HCT116 (cell line): Measurements from ENCODE around the gene MAP3K9. TPM values are rescaled to one million over a fixed set of nuclear protein-coding genes. Genes with fewer than 3 reads are reported as not detected.

Experiments
- ATAC-seq: fragments of 200-7000 bp; cut with Tn5 transposase; 2 replicates; pipeline ENCODE4 v1.9.1; 2020; ENCODE audit warnings: mild to moderate bottlenecking, moderate library complexity
- BruUV-seq: library from RNA; stranded (reverse); fragments of 400-500 nt; replicated peaks from 2 replicates; lab custom pipeline; 2021; lab: Mats Ljungman, UMichigan
- CTCF ChIA-PET: fragments of 300-600 bp; sonication (Branson Sonifier 250); formaldehyde crosslinking; loops from one replicate; lab custom pipeline; 2021; ENCODE audit warnings: antibody characterized with exemption; lab: Charles Lee
- POLR2A ChIA-PET: fragments of 300-600, 350-600 bp; sonication (Branson Sonifier 250); formaldehyde crosslinking; loops from one replicate; lab custom pipeline; 2021; ENCODE audit warnings: antibody characterized with exemption; lab: Charles Lee
- RAD21 ChIA-PET, 2 experiments: fragments of 300-600 bp; sonication (Branson Sonifier 250); formaldehyde crosslinking; loops; one replicate each; lab custom pipeline; 2023; ENCODE audit warnings: low total read pairs in 2 of 2; ENCODE audit not compliant: uncharacterized antibody in 2 of 2, unreplicated experiment in 2 of 2, low non-redundant PET in 1 of 2; lab: Charles Lee
- DNase-seq: peaks from one replicate; pipeline ENCODE4 v3.0.0-alpha.2; 2010; ENCODE audit warnings: low read depth, low spot score
- H2AFZ ChIP-seq: fragments of 200-600 bp; shearing (Covaris generic), sonication (generic); 2 replicates; pipeline ENCODE4 v1.6.1; 2017; ENCODE audit warnings: low read depth, mixed run types, mixed read lengths, antibody characterized with exemption, low read length; ENCODE audit not compliant: poor library complexity, severe bottlenecking
- H3K27ac ChIP-seq: 2 replicates; pipeline ENCODE4 v1.5.1; 2012; ENCODE audit warnings: low read depth, low read length
- H3K27me3 ChIP-seq: fragments of 200-600 bp; sonication (generic); 2 replicates; pipeline ENCODE4 v1.6.1; 2016; ENCODE audit warnings: mixed run types, low read length, mixed read lengths; ENCODE audit not compliant: insufficient read depth
- H3K36me3 ChIP-seq, 2 experiments: fragments of 200-500 bp in 1 of 2; fragments of 200-600 bp in 1 of 2; sonication (Bioruptor generic) in 1 of 2; sonication (generic) in 1 of 2; 2 replicates each; pipeline versions ENCODE4 v1.5.1 to v1.6.1; 2014 to 2016; ENCODE audit warnings: low read length in 2 of 2, inconsistent platforms in 1 of 2, mixed read lengths in 1 of 2, mixed run types in 1 of 2; ENCODE audit not compliant: insufficient read depth in 2 of 2, control insufficient read depth in 1 of 2
- H3K4me1 ChIP-seq, 2 experiments: fragments of 200-600 bp in 1 of 2; sonication (generic) in 1 of 2; 2 replicates each; pipeline versions ENCODE4 v1.5.1 to v1.6.1; 2012 to 2017; ENCODE audit warnings: low read length in 2 of 2, inconsistent platforms in 1 of 2, mild to moderate bottlenecking in 1 of 2, mixed read lengths in 1 of 2, mixed run types in 1 of 2, moderate library complexity in 1 of 2; ENCODE audit not compliant: insufficient read depth in 2 of 2, control insufficient read depth in 1 of 2
- H3K4me2 ChIP-seq: fragments of 200-600 bp; sonication (generic); 2 replicates; pipeline ENCODE4 v1.6.1; 2017; ENCODE audit warnings: mixed run types, low read length, mixed read lengths
- H3K4me3 ChIP-seq, 2 experiments: fragments of 200-600 bp in 1 of 2; sonication (generic) in 1 of 2; replicated peaks in 1 of 2; 2 replicates each; pipeline ENCODE4 v1.5.1; 2011 to 2016; ENCODE audit warnings: low read length in 2 of 2, control low read depth in 1 of 2, low read depth in 1 of 2, mild to moderate bottlenecking in 1 of 2, mixed read lengths in 1 of 2, mixed run types in 1 of 2
- H3K79me2 ChIP-seq: fragments of 200-600 bp; sonication (generic); 2 replicates; pipeline ENCODE4 v1.6.1; 2017; ENCODE audit warnings: mild to moderate bottlenecking, mixed run types, low read length, moderate library complexity, mixed read lengths; ENCODE audit not compliant: insufficient read depth
- H3K9ac ChIP-seq: fragments of 200-600 bp; sonication (generic); 2 replicates; pipeline ENCODE4 v1.6.1; 2016; ENCODE audit warnings: low read length, mixed read lengths
- H3K9me2 ChIP-seq: fragments of 200-600 bp; sonication (generic), shearing (Covaris generic); 2 replicates; pipeline ENCODE4 v1.6.1; 2017; ENCODE audit warnings: mixed run types, mild to moderate bottlenecking, moderate library complexity; ENCODE audit not compliant: insufficient read depth
- H3K9me3 ChIP-seq, 2 experiments: fragments of 200-500 bp in 1 of 2; fragments of 200-600 bp in 1 of 2; sonication (Bioruptor generic) in 1 of 2; sonication (generic) in 1 of 2; 2 replicates each; pipeline ENCODE4 v1.6.1; 2014 to 2017; ENCODE audit warnings: low read length in 2 of 2, mixed read lengths in 2 of 2, inconsistent platforms in 1 of 2, low read depth in 1 of 2, mild to moderate bottlenecking in 1 of 2, mixed run types in 1 of 2, moderate library complexity in 1 of 2; ENCODE audit not compliant: control insufficient read depth in 1 of 2, insufficient read depth in 1 of 2
- H4K20me1 ChIP-seq: fragments of 200-600 bp; sonication (generic), shearing (Covaris generic); 2 replicates; pipeline ENCODE4 v1.6.1; 2017; ENCODE audit warnings: mixed run types, mild to moderate bottlenecking, moderate library complexity; ENCODE audit not compliant: insufficient read depth
- CBX3 ChIP-seq: IDR thresholded peaks from 2 replicates; pipeline ENCODE4 v1.6.1; 2012; ENCODE audit warnings: low read depth
- ELF1 ChIP-seq: IDR thresholded peaks from 2 replicates; pipeline ENCODE4 v1.6.1; 2012; ENCODE audit warnings: low read depth, borderline replicate concordance
- EZH2 ChIP-seq: fragments of 200-600 bp; sonication (generic); IDR thresholded peaks from 2 replicates; pipeline ENCODE4 v1.6.1; 2017; ENCODE audit warnings: antibody characterized with exemption, mixed run types
- JUND ChIP-seq: IDR thresholded peaks from 2 replicates; pipeline ENCODE4 v1.6.1; 2012
- MAX ChIP-seq: IDR thresholded peaks from 2 replicates; pipeline ENCODE4 v1.6.1; 2012
- POLR2A ChIP-seq: IDR thresholded peaks from 2 replicates; pipeline ENCODE4 v1.7.0; 2011; ENCODE audit warnings: borderline replicate concordance; ENCODE audit not compliant: insufficient read depth, insufficient read length; ENCODE audit errors: extremely low read depth
- POLR2AphosphoS5 ChIP-seq: IDR thresholded peaks from 2 replicates; pipeline ENCODE4 v1.6.1; 2011; ENCODE audit warnings: mild to moderate bottlenecking, low read depth, low read length, moderate library complexity
- RAD21 ChIP-seq: IDR thresholded peaks from 2 replicates; pipeline ENCODE4 v1.6.1; 2012; ENCODE audit warnings: low read depth, mild to moderate bottlenecking
- REST ChIP-seq: IDR thresholded peaks from 2 replicates; pipeline ENCODE4 v1.6.1; 2012; ENCODE audit warnings: low read depth
- SP1 ChIP-seq: IDR thresholded peaks from 2 replicates; pipeline ENCODE4 v1.6.1; 2012; ENCODE audit warnings: low read depth
- TCF7L2 ChIP-seq: IDR thresholded peaks from 2 replicates; pipeline ENCODE4 v1.7.0; 2011; ENCODE audit warnings: borderline replicate concordance, inconsistent platforms; ENCODE audit not compliant: insufficient read depth, insufficient read length; ENCODE audit errors: extremely low read depth
- YY1 ChIP-seq: IDR thresholded peaks from 2 replicates; pipeline ENCODE4 v1.6.1; 2011; ENCODE audit warnings: low read length, low read depth, moderate library complexity, mild to moderate bottlenecking; ENCODE audit not compliant: insufficient replicate concordance; ENCODE audit errors: extremely low read depth
- ZFX ChIP-seq: fragments of 450-650 bp; IDR thresholded peaks from 2 replicates; pipeline ENCODE4 v1.6.1; 2017
- ZNF274 ChIP-seq: fragments of 200-500 bp; sonication (Bioruptor generic); IDR thresholded peaks from 2 replicates; pipeline ENCODE4 v1.6.1; 2014; ENCODE audit warnings: mild to moderate bottlenecking, low read depth, low read length, inconsistent platforms
- intact Hi-C: fragments of 100-400 bp; cut with micrococcal nuclease; formaldehyde crosslinking; loops from 2 replicates; pipeline ENCODE4 v1.10.0; 2022
- total RNA-seq: library from RNA; stranded (reverse); gene quantifications from one replicate; pipeline ENCODE4 v1.2.1, GENCODE V29; 2021; ENCODE audit not compliant: unreplicated experiment
- TF ChIP-seq, protein P1 (sequence below): IDR thresholded peaks from 2 replicates; pipeline ENCODE4 v1.6.1; 2012
- TF ChIP-seq, protein P2 (sequence below), 3 experiments: fragments of 200-600 bp in 1 of 3; sonication (generic) in 1 of 3; IDR thresholded peaks in 2 of 3; conservative IDR thresholded peaks in 1 of 3; 2 replicates each; pipeline ENCODE4 v1.5.1; 2012 to 2017; ENCODE audit warnings: low read depth in 2 of 3, low read length in 2 of 3, antibody characterized with exemption in 1 of 3, borderline replicate concordance in 1 of 3, control low read depth in 1 of 3, mild to moderate bottlenecking in 1 of 3, mixed read lengths in 1 of 3, mixed run types in 1 of 3, moderate library complexity in 1 of 3; ENCODE audit not compliant: insufficient read depth in 1 of 3

The MAP3K9 gene
- total RNA-seq, 1 experiment from 2014 or later = 11.7 TPM

- H3K27me3 ChIP-seq = no peaks in the 10 kb centered on the region
- RAD21 ChIA-PET = no interaction called here
- no peaks in the 10 kb centered on the region for H3K36me3 ChIP-seq
- no peak overlapping the region for H3K4me3 ChIP-seq
- POLR2A ChIA-PET = no interaction called here
- no peak for DNase-seq
- H3K9me3 ChIP-seq = no peaks in the 10 kb centered on the region
- ATAC-seq = no peak
- no peak overlapping the region for H3K27ac ChIP-seq
- CTCF ChIA-PET = no interaction called here
- H3K9ac ChIP-seq = no peak overlapping the region
- no peaks in the 10 kb centered on the region for H4K20me1 ChIP-seq
- H3K79me2 ChIP-seq = peaks cover 46% of the 10 kb centered on the region
- H2AFZ ChIP-seq = no peak overlapping the region
- TF ChIP-seq TCF7L2 = no peak
- TF ChIP-seq YY1 = no peak
- no peak for TF ChIP-seq ZFX
- TF ChIP-seq ZNF274 = no peak
- no peak for TF ChIP-seq CBX3
- TF ChIP-seq POLR2AphosphoS5 = no peak
- TF ChIP-seq JUND = no peak
- TF ChIP-seq POLR2A = no peak
- no peak for TF ChIP-seq ELF1
- no peak for TF ChIP-seq EZH2
- no peak for TF ChIP-seq MAX
- no peak for TF ChIP-seq REST
- TF ChIP-seq RAD21 = no peak
- TF ChIP-seq, protein P1, sequence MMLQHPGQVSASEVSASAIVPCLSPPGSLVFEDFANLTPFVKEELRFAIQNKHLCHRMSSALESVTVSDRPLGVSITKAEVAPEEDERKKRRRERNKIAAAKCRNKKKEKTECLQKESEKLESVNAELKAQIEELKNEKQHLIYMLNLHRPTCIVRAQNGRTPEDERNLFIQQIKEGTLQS = no peak
- no peak for TF ChIP-seq SP1
- TF ChIP-seq, protein P2, sequence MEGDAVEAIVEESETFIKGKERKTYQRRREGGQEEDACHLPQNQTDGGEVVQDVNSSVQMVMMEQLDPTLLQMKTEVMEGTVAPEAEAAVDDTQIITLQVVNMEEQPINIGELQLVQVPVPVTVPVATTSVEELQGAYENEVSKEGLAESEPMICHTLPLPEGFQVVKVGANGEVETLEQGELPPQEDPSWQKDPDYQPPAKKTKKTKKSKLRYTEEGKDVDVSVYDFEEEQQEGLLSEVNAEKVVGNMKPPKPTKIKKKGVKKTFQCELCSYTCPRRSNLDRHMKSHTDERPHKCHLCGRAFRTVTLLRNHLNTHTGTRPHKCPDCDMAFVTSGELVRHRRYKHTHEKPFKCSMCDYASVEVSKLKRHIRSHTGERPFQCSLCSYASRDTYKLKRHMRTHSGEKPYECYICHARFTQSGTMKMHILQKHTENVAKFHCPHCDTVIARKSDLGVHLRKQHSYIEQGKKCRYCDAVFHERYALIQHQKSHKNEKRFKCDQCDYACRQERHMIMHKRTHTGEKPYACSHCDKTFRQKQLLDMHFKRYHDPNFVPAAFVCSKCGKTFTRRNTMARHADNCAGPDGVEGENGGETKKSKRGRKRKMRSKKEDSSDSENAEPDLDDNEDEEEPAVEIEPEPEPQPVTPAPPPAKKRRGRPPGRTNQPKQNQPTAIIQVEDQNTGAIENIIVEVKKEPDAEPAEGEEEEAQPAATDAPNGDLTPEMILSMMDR (IDR thresholded peaks at IDR 0.05 in 2 of 3, conservative IDR thresholded peaks at IDR 0.05 in 1 of 3; ENCODE audit: borderline replicate concordance in 1 of 3, insufficient read depth in 1 of 3, low read depth in 2 of 3, low read length in 2 of 3) = no peak
- H3K9me2 ChIP-seq = no peaks in the 10 kb centered on the region
- peaks cover 0 to 13% of the 10 kb centered on the region in 2 experiments; a peak in 2 of 4 replicates for H3K4me1 ChIP-seq
- H3K4me2 ChIP-seq = no peak overlapping the region
- intact Hi-C loops = no loop called here
- no TSS peak for BruUV-seq
Measured at GRCh38 chr14:70779667-70780066, 29.6 kb downstream of the MAP3K9 start.
